GM23338 (cell line): ENCODE results near the gene NPB.

ENCODE experiments used
- CREB1 ChIP-seq: fragments of 250-450 bp; sonication (Bioruptor Pico); IDR thresholded peaks from 2 replicates; pipeline ENCODE4 v1.5.0; 2020; ENCODE audit warnings: low read depth, mild to moderate bottlenecking, moderate library complexity
- EZH2 ChIP-seq: fragments of 200-600 bp; sonication (generic); IDR thresholded peaks from one replicate; pipeline ENCODE4 v1.8.0; 2017; ENCODE audit warnings: antibody characterized with exemption, mild to moderate bottlenecking, low read depth; ENCODE audit not compliant: unreplicated experiment
- EZH2phosphoT487 ChIP-seq: fragments of 200-600 bp; sonication (generic); IDR thresholded peaks from one replicate; pipeline ENCODE4 v1.8.1; 2018; ENCODE audit warnings: antibody characterized with exemption; ENCODE audit not compliant: unreplicated experiment
- JUNB ChIP-seq: IDR thresholded peaks from one replicate; pipeline ENCODE4 v1.6.1; 2016; ENCODE audit warnings: antibody characterized with exemption; ENCODE audit not compliant: unreplicated experiment
- NANOG ChIP-seq: IDR thresholded peaks from 2 replicates; pipeline ENCODE4 v1.6.1; 2016; ENCODE audit warnings: antibody characterized with exemption, borderline replicate concordance
- POLR2AphosphoS5 ChIP-seq: IDR thresholded peaks from 2 replicates; pipeline ENCODE4 v1.6.1; 2016; ENCODE audit warnings: antibody characterized with exemption, low read depth
- STAT1 ChIP-seq: IDR thresholded peaks from one replicate; pipeline ENCODE4 v1.6.1; 2016; ENCODE audit warnings: antibody characterized with exemption; ENCODE audit not compliant: unreplicated experiment
- ZNF114 ChIP-seq: fragments of 250-450 bp; sonication (Bioruptor Pico); IDR thresholded peaks from 2 replicates; pipeline ENCODE4 v1.5.0; 2020; ENCODE audit warnings: mild to moderate bottlenecking, moderate library complexity
- ZNF331 ChIP-seq: fragments of 250-450 bp; sonication (Bioruptor Pico); IDR thresholded peaks from 2 replicates; pipeline ENCODE4 v1.5.0; 2020; ENCODE audit warnings: low read depth, mild to moderate bottlenecking, moderate library complexity
- TF ChIP-seq, protein P1 (sequence below), 2 experiments: fragments of 200-600 bp in 1 of 2; sonication (generic) in 1 of 2; conservative IDR thresholded peaks; 2 replicates each; pipeline versions ENCODE4 v1.5.1 to v1.6.1; 2016 to 2017; ENCODE audit warnings: antibody characterized with exemption in 2 of 2, low read depth in 2 of 2, mild to moderate bottlenecking in 2 of 2, moderate library complexity in 1 of 2
- TF ChIP-seq, protein P2 (sequence below): IDR thresholded peaks from one replicate; pipeline ENCODE4 v1.6.1; 2018; ENCODE audit warnings: antibody characterized with exemption; ENCODE audit not compliant: unreplicated experiment
- TF ChIP-seq, protein P3 (sequence below): IDR thresholded peaks from 2 replicates; pipeline ENCODE4 v1.6.1; 2016; ENCODE audit warnings: antibody characterized with exemption
- TF ChIP-seq, protein P4 (sequence below): fragments of 250-450 bp; sonication (Bioruptor Pico); IDR thresholded peaks from 2 replicates; pipeline ENCODE4 v1.5.0; 2020; ENCODE audit warnings: mild to moderate bottlenecking, moderate library complexity

DNA sequence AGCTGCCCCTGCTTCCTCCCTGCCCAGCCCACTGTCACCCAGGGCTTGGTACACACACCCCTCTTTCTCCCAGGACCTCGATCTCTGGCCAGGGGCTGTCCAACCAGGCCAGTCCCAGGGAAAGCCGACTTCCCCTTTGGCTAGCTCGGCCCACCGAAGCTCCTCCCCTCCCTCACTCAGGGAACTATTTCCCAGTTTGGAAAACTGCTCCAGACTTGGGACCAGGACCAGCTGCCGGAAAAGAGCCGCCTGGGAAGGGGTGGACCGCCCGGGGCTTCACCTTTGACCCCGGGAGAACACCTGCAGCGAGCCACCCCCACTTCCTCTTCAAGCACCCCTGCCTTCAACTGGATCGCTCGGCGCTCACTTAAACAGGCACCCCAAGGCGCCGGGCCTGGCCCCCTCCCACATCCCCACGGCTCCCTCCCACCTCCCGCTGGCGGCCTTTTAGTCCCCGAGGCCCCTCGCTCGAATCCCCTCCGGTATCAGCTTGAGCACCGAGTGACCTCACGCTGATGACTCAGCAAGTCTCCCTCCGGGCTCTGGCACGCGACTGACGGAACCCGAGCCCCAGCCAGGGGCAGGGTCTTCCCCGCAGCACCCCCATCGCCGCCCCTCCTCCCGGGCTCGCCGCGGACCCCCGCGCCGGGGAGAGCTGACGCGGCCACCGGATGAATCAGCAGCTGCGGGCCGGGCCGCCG, 24.6 kb downstream of the NPB start:
- no peak for TF ChIP-seq EZH2
- TF ChIP-seq, protein P1, sequence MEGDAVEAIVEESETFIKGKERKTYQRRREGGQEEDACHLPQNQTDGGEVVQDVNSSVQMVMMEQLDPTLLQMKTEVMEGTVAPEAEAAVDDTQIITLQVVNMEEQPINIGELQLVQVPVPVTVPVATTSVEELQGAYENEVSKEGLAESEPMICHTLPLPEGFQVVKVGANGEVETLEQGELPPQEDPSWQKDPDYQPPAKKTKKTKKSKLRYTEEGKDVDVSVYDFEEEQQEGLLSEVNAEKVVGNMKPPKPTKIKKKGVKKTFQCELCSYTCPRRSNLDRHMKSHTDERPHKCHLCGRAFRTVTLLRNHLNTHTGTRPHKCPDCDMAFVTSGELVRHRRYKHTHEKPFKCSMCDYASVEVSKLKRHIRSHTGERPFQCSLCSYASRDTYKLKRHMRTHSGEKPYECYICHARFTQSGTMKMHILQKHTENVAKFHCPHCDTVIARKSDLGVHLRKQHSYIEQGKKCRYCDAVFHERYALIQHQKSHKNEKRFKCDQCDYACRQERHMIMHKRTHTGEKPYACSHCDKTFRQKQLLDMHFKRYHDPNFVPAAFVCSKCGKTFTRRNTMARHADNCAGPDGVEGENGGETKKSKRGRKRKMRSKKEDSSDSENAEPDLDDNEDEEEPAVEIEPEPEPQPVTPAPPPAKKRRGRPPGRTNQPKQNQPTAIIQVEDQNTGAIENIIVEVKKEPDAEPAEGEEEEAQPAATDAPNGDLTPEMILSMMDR (conservative IDR thresholded peaks at IDR 0.05; ENCODE audit: low read depth in 2 of 2) = no peak
- TF ChIP-seq, protein P2, sequence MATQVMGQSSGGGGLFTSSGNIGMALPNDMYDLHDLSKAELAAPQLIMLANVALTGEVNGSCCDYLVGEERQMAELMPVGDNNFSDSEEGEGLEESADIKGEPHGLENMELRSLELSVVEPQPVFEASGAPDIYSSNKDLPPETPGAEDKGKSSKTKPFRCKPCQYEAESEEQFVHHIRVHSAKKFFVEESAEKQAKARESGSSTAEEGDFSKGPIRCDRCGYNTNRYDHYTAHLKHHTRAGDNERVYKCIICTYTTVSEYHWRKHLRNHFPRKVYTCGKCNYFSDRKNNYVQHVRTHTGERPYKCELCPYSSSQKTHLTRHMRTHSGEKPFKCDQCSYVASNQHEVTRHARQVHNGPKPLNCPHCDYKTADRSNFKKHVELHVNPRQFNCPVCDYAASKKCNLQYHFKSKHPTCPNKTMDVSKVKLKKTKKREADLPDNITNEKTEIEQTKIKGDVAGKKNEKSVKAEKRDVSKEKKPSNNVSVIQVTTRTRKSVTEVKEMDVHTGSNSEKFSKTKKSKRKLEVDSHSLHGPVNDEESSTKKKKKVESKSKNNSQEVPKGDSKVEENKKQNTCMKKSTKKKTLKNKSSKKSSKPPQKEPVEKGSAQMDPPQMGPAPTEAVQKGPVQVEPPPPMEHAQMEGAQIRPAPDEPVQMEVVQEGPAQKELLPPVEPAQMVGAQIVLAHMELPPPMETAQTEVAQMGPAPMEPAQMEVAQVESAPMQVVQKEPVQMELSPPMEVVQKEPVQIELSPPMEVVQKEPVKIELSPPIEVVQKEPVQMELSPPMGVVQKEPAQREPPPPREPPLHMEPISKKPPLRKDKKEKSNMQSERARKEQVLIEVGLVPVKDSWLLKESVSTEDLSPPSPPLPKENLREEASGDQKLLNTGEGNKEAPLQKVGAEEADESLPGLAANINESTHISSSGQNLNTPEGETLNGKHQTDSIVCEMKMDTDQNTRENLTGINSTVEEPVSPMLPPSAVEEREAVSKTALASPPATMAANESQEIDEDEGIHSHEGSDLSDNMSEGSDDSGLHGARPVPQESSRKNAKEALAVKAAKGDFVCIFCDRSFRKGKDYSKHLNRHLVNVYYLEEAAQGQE = no peak
- TF ChIP-seq POLR2AphosphoS5 = peak; percentile 48; the same call in 1 of the 2 replicates
- TF ChIP-seq, protein P3, sequence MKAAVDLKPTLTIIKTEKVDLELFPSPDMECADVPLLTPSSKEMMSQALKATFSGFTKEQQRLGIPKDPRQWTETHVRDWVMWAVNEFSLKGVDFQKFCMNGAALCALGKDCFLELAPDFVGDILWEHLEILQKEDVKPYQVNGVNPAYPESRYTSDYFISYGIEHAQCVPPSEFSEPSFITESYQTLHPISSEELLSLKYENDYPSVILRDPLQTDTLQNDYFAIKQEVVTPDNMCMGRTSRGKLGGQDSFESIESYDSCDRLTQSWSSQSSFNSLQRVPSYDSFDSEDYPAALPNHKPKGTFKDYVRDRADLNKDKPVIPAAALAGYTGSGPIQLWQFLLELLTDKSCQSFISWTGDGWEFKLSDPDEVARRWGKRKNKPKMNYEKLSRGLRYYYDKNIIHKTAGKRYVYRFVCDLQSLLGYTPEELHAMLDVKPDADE = no peak
- no peak for TF ChIP-seq EZH2phosphoT487
- TF ChIP-seq ZNF331 (CRISPR knock-in tag) = no peak
- TF ChIP-seq STAT1 = no peak
- no peak for TF ChIP-seq JUNB
- peak; percentile 58; the same call in 1 of the 2 replicates for TF ChIP-seq CREB1
- no peak for TF ChIP-seq ZNF114 (CRISPR knock-in tag)
- no peak for TF ChIP-seq NANOG
- TF ChIP-seq, protein P4, sequence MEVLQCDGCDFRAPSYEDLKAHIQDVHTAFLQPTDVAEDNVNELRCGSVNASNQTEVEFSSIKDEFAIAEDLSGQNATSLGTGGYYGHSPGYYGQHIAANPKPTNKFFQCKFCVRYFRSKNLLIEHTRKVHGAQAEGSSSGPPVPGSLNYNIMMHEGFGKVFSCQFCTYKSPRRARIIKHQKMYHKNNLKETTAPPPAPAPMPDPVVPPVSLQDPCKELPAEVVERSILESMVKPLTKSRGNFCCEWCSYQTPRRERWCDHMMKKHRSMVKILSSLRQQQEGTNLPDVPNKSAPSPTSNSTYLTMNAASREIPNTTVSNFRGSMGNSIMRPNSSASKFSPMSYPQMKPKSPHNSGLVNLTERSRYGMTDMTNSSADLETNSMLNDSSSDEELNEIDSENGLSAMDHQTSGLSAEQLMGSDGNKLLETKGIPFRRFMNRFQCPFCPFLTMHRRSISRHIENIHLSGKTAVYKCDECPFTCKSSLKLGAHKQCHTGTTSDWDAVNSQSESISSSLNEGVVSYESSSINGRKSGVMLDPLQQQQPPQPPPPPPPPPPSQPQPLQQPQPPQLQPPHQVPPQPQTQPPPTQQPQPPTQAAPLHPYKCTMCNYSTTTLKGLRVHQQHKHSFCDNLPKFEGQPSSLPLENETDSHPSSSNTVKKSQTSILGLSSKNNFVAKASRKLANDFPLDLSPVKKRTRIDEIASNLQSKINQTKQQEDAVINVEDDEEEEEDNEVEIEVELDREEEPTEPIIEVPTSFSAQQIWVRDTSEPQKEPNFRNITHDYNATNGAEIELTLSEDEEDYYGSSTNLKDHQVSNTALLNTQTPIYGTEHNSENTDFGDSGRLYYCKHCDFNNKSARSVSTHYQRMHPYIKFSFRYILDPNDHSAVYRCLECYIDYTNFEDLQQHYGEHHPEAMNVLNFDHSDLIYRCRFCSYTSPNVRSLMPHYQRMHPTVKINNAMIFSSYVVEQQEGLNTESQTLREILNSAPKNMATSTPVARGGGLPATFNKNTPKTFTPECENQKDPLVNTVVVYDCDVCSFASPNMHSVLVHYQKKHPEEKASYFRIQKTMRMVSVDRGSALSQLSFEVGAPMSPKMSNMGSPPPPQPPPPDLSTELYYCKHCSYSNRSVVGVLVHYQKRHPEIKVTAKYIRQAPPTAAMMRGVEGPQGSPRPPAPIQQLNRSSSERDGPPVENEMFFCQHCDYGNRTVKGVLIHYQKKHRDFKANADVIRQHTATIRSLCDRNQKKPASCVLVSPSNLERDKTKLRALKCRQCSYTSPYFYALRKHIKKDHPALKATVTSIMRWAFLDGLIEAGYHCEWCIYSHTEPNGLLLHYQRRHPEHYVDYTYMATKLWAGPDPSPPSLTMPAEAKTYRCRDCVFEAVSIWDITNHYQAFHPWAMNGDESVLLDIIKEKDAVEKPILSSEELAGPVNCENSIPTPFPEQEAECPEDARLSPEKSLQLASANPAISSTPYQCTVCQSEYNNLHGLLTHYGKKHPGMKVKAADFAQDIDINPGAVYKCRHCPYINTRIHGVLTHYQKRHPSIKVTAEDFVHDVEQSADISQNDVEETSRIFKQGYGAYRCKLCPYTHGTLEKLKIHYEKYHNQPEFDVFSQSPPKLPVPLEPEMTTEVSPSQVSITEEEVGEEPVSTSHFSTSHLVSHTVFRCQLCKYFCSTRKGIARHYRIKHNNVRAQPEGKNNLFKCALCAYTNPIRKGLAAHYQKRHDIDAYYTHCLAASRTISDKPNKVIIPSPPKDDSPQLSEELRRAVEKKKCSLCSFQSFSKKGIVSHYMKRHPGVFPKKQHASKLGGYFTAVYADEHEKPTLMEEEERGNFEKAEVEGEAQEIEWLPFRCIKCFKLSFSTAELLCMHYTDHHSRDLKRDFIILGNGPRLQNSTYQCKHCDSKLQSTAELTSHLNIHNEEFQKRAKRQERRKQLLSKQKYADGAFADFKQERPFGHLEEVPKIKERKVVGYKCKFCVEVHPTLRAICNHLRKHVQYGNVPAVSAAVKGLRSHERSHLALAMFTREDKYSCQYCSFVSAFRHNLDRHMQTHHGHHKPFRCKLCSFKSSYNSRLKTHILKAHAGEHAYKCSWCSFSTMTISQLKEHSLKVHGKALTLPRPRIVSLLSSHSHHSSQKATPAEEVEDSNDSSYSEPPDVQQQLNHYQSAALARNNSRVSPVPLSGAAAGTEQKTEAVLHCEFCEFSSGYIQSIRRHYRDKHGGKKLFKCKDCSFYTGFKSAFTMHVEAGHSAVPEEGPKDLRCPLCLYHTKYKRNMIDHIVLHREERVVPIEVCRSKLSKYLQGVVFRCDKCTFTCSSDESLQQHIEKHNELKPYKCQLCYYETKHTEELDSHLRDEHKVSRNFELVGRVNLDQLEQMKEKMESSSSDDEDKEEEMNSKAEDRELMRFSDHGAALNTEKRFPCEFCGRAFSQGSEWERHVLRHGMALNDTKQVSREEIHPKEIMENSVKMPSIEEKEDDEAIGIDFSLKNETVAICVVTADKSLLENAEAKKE (CRISPR knock-in tag) = no peak
